Stimulated activated naive CD8-positive, alpha-beta T cell treated with anti-CD3 and anti-CD28 coated beads, Interleukin-15, Interleukin-2, amounts not matched to agents 100 ng/mL and 50 ng/mL, for 24 hours (primary cell): ENCODE data around the gene NENF.

ENCODE experiments used
- H3K27ac Mint-ChIP-seq: one replicate; pipeline ENCODE4 v1.8.0; 2021; ENCODE audit warnings: mild to moderate bottlenecking, mixed read lengths
- H3K27me3 Mint-ChIP-seq: one replicate; pipeline ENCODE4 v1.8.0; 2021; ENCODE audit warnings: mixed read lengths
- H3K36me3 Mint-ChIP-seq: one replicate; pipeline ENCODE4 v1.8.0; 2021; ENCODE audit warnings: low read depth, mixed read lengths
- H3K4me1 Mint-ChIP-seq: one replicate; pipeline ENCODE4 v1.8.0; 2021; ENCODE audit warnings: low read depth, mixed read lengths
- H3K4me3 Mint-ChIP-seq: one replicate; pipeline ENCODE4 v1.8.0; 2021; ENCODE audit warnings: mild to moderate bottlenecking, mixed read lengths
- H3K9me3 Mint-ChIP-seq: one replicate; pipeline ENCODE4 v1.8.0; 2021; ENCODE audit warnings: mixed read lengths

The NENF gene

GRCh38 chr1:212447478-212447877 is 14.8 kb downstream of the NENF start:
- Mint-ChIP-seq H3K4me1 (no peaks in the 10 kb centered on the region), H3K27ac (no peak overlapping the region), H3K9me3 (no peaks in the 10 kb centered on the region), H3K36me3 (peaks cover 13% of the 10 kb centered on the region), H3K4me3 (no peak overlapping the region), H3K27me3 (no peaks in the 10 kb centered on the region)

- H3K27ac Mint-ChIP-seq, result no peak overlapping the region
- no peak overlapping the region for H3K4me3 Mint-ChIP-seq
- peaks cover 4% of the 10 kb centered on the region for H3K36me3 Mint-ChIP-seq
- no peaks in the 10 kb centered on the region for H3K4me1 Mint-ChIP-seq
- no peaks in the 10 kb centered on the region for H3K9me3 Mint-ChIP-seq
- no peaks in the 10 kb centered on the region for H3K27me3 Mint-ChIP-seq
These were observed 17.7 kb downstream of the NENF start for GRCh38 chr1:212450331-212450881.

DNA sequence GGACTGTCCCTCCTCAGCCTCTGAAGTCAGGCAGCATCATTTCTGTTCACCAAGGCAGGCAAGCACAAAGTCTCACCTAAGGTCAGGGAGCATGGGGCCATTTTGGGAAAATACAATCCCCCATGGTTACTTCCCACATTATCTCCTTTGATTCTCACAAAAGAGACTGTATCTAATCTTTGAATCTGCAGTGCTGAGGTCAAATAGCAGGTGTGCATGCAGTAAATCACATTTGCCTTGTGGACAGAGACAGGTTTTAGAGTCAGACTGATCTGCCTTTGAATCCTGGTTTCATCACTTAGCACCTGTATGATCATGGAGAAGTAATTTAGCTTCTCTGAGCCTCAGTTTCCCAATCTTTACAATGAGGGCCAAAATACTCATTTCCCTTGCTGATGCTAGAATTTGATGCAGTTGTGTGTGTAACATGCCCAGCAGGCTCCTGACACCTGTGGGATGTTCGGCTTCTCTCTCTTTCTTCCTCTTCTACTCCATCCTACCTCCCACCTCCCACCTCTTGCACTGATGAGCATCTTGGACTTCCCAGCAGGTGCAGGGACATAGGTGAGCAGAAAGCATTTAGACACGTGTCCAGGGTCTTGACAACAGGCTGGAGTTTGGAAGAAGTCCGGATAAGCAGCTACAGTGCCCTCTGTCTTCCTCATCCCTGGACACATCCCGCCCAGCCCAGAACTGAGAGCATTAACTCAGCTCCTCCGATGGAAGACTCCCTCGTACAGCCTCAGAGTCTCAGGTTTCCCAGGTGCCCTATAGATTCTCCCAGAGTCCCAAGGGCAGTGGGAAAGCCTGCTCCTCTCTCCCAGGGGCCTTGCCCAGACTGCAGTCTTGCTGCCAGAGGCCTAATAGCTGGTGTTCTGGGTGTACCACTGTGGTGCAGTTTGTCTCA is 18.9 kb downstream of the NENF start:
- H3K9me3 Mint-ChIP-seq, result no peaks in the 10 kb centered on the region
- H3K27me3 Mint-ChIP-seq, result no peaks in the 10 kb centered on the region
- no peaks in the 10 kb centered on the region for H3K4me1 Mint-ChIP-seq
- H3K4me3 Mint-ChIP-seq, result no peak overlapping the region
- no peaks in the 10 kb centered on the region for H3K36me3 Mint-ChIP-seq
- H3K27ac Mint-ChIP-seq, result no peak overlapping the region

- Mint-ChIP-seq H3K4me1 (no peaks in the 10 kb centered on the region), H3K9me3 (no peaks in the 10 kb centered on the region), H3K36me3 (no peaks in the 10 kb centered on the region), H3K27ac (no peak overlapping the region), H3K27me3 (no peaks in the 10 kb centered on the region), H3K4me3 (no peak overlapping the region)
These were observed 19.8 kb downstream of the NENF start for GRCh38 chr1:212452323-212453155.

GRCh38 chr1:212453156-212453857 is 20.6 kb downstream of the NENF start:
- no peaks in the 10 kb centered on the region for H3K36me3 Mint-ChIP-seq

GRCh38 chr1:212454741-212455140 is 22.0 kb downstream of the NENF start:
- H3K27me3 Mint-ChIP-seq, result no peaks in the 10 kb centered on the region

More at GRCh38 chr1:212453156-212453857, 20.6 kb downstream of the NENF start:
- no peaks in the 10 kb centered on the region for H3K9me3 Mint-ChIP-seq
- no peak overlapping the region for H3K4me3 Mint-ChIP-seq
- H3K27ac Mint-ChIP-seq, result no peak overlapping the region
- H3K27me3 Mint-ChIP-seq, result no peaks in the 10 kb centered on the region
- H3K4me1 Mint-ChIP-seq, result peaks cover under 1% of the 10 kb centered on the region

GRCh38 chr1:212455401-212455800 is 22.7 kb downstream of the NENF start:
- Mint-ChIP-seq H3K36me3 (no peaks in the 10 kb centered on the region), H3K9me3 (no peaks in the 10 kb centered on the region), H3K27me3 (no peaks in the 10 kb centered on the region), H3K27ac (no peak overlapping the region), H3K4me3 (no peak overlapping the region), H3K4me1 (peaks cover 6% of the 10 kb centered on the region)

More at GRCh38 chr1:212454741-212455140, 22.0 kb downstream of the NENF start:
- Mint-ChIP-seq H3K4me1 (peaks cover 6% of the 10 kb centered on the region), H3K9me3 (no peaks in the 10 kb centered on the region), H3K36me3 (no peaks in the 10 kb centered on the region), H3K27ac (no peak overlapping the region), H3K4me3 (no peak overlapping the region)

DNA sequence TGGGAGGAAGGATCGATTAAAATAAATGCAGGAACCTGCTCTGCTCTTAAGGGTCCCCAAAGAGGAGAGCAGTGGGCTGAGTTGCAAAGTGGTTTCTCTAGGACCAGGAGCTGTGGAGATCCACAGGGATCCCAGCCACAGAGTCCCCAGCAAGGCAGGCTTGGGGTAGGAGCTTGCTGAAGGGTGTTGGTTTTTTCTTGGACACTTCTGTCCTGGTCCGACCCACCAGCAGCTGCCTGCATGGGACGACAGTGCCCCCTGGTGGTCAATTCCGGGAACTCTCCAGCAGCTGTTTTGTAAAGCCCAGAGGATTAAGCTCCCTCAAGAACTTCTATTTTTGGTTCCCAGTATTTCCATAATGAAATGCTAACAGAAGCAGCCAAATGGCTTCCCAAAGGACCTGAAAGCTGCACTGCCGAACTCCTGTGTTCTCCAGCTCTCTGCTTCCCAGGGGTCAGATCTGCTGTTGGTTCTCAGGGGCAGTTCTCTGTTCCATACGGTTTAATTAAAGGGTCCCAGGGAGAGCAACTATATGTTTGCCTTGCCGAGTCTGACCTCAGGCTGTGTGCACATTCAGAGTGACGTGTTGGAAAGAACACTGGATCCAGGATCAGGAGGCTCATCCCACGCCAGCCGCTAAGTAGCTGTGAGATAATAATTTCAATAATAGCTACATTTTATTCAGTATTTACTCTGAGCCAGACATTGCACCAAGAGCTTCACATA is 23.2 kb downstream of the NENF start:
- H3K27me3 Mint-ChIP-seq, result no peaks in the 10 kb centered on the region
- H3K27ac Mint-ChIP-seq, result no peak overlapping the region
- H3K36me3 Mint-ChIP-seq, result no peaks in the 10 kb centered on the region
- no peak overlapping the region for H3K4me3 Mint-ChIP-seq
- peaks cover 6% of the 10 kb centered on the region for H3K4me1 Mint-ChIP-seq
- H3K9me3 Mint-ChIP-seq, result no peaks in the 10 kb centered on the region

- Mint-ChIP-seq H3K9me3 (no peaks in the 10 kb centered on the region), H3K4me3 (no peak overlapping the region), H3K27ac (no peak overlapping the region), H3K4me1 (peaks cover 6% of the 10 kb centered on the region), H3K36me3 (no peaks in the 10 kb centered on the region), H3K27me3 (no peaks in the 10 kb centered on the region)
These were observed 25.1 kb downstream of the NENF start for GRCh38 chr1:212457740-212458338.

- H3K27me3 Mint-ChIP-seq, result no peaks in the 10 kb centered on the region
- no peaks in the 10 kb centered on the region for H3K9me3 Mint-ChIP-seq
- no peaks in the 10 kb centered on the region for H3K36me3 Mint-ChIP-seq
- peaks cover 6% of the 10 kb centered on the region for H3K4me1 Mint-ChIP-seq
- no peak overlapping the region for H3K27ac Mint-ChIP-seq
- H3K4me3 Mint-ChIP-seq, result no peak overlapping the region
These were observed 26.1 kb downstream of the NENF start for GRCh38 chr1:212458817-212459216.

- H3K27ac Mint-ChIP-seq, result no peak overlapping the region
- no peaks in the 10 kb centered on the region for H3K27me3 Mint-ChIP-seq
- peaks cover 6% of the 10 kb centered on the region for H3K4me1 Mint-ChIP-seq
- no peak overlapping the region for H3K4me3 Mint-ChIP-seq
- H3K36me3 Mint-ChIP-seq, result no peaks in the 10 kb centered on the region
- H3K9me3 Mint-ChIP-seq, result no peaks in the 10 kb centered on the region
These were observed 26.9 kb downstream of the NENF start for GRCh38 chr1:212459656-212460055.

GRCh38 chr1:212460376-212460775 is 27.7 kb downstream of the NENF start:
- Mint-ChIP-seq H3K4me3 (no peak overlapping the region), H3K36me3 (no peaks in the 10 kb centered on the region), H3K27ac (no peak overlapping the region), H3K27me3 (no peaks in the 10 kb centered on the region), H3K4me1 (peaks cover 6% of the 10 kb centered on the region), H3K9me3 (no peaks in the 10 kb centered on the region)

GRCh38 chr1:212461916-212462660 is 29.4 kb downstream of the NENF start:
- Mint-ChIP-seq H3K4me3 (no peak overlapping the region), H3K4me1 (peaks cover 6% of the 10 kb centered on the region), H3K27ac (no peak overlapping the region), H3K9me3 (no peaks in the 10 kb centered on the region), H3K36me3 (no peaks in the 10 kb centered on the region), H3K27me3 (no peaks in the 10 kb centered on the region)
